GM19043 (cell line): Measurements from ENCODE around the gene BCL2L13.

Experiments used
- ATAC-seq: cut with Tn5 transposase; IDR thresholded peaks from one replicate; pipeline ENCODE4 v1.9.1; 2021; ENCODE audit warnings: low read depth; ENCODE audit not compliant: unreplicated experiment

Gene BCL2L13

GRCh38 chr22:17724678-17725499 is 86.3 kb downstream of the BCL2L13 start:
- ATAC-seq = no peak

- ATAC-seq = no peak
Measured at GRCh38 chr22:17725500-17725796, 86.9 kb downstream of the BCL2L13 start.

- no peak for ATAC-seq
Measured at GRCh38 chr22:17726006-17726927, 87.7 kb downstream of the BCL2L13 start.

GRCh38 chr22:17726928-17727897 is 88.7 kb downstream of the BCL2L13 start:
- no peak for ATAC-seq

GRCh38 chr22:17728786-17729185 is 90.2 kb downstream of the BCL2L13 start:
- no peak for ATAC-seq

- ATAC-seq = no peak
Measured at GRCh38 chr22:17729561-17729960, 91.0 kb downstream of the BCL2L13 start.

- no peak for ATAC-seq
Measured at GRCh38 chr22:17732251-17732854, 93.8 kb downstream of the BCL2L13 start.

- ATAC-seq = no peak
Measured at GRCh38 chr22:17733466-17733865, 94.9 kb downstream of the BCL2L13 start.

GRCh38 chr22:17734187-17734586 is 95.6 kb downstream of the BCL2L13 start:
- peak; percentile 51 for ATAC-seq

- no peak for ATAC-seq
Measured at GRCh38 chr22:17738386-17739128, 100.0 kb downstream of the BCL2L13 start.

GRCh38 chr22:17739196-17739975 is 100.8 kb downstream of the BCL2L13 start:
- no peak for ATAC-seq

- no peak for ATAC-seq
Measured at GRCh38 chr22:17741866-17742526, 103.4 kb downstream of the BCL2L13 start.

- peak; percentile 59 for ATAC-seq
Measured at GRCh38 chr22:17742527-17742902, 104.0 kb downstream of the BCL2L13 start.

- ATAC-seq = no peak
Measured at GRCh38 chr22:17743661-17744411, 105.3 kb downstream of the BCL2L13 start.

- ATAC-seq = no peak
Measured at GRCh38 chr22:17744430-17744829, 105.9 kb downstream of the BCL2L13 start.

GRCh38 chr22:17746916-17747315 is 108.4 kb downstream of the BCL2L13 start:
- no peak for ATAC-seq

GRCh38 chr22:17748555-17749353 is 110.2 kb downstream of the BCL2L13 start:
- no peak for ATAC-seq
